SK-N-DZ (cell line): ENCODE data around the gene BHLHE23.

ENCODE experiments used
- DNase-seq: peaks from one replicate; pipeline ENCODE4 v3.0.0-alpha.2; 2015; ENCODE audit warnings: low spot score

BHLHE23 gene

DNA sequence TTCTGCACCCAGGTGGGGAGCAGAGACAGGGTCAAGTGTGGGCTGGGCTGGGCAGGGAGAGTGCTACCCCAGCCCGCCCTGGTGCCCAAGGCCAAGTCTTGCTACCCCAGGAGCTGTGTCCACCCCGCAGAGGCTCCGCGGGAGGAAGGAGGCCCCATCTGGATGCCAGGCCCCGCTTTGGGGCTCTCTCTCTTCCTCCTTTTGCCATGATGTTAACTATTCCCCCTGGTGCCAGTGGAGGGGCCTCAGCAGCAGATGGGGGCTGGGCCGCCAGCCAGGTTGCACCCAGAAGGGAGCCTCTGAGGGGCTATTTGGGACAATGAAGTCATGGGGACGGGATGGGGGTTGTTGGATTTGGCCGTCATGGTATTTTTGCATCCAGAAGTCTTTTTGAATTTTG lies 45.0 kb downstream of the BHLHE23 start:
- DNase-seq: no peak

DNA sequence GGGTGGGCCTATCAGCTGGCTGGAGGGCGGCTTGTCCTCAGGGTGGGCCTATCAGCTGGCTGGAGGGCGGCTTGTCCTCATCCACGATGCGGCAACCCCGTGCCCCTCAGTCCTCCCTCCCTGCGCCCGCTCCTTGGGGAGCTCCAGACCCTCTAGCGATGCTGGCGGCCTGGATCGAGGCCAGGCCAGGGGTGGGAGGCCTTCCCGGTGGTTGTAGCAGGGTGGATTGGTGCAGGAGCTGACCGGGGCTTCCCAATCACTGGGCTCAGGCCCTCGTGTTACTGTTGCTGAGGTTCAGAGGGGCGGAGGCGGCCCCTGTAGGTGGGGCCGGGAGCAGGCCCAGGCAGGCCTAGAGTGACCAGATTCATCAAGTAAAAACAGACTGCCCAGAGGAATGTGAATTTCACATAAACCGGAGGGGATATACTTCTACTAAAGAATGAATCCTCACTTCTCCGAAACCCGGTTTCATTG lies 45.4 kb downstream of the BHLHE23 start:
- DNase-seq: peak; percentile 94

GRCh38 chr20:62960446-62961309 lies 46.1 kb downstream of the BHLHE23 start:
- DNase-seq: peak; percentile 97

GRCh38 chr20:62959998-62960436 lies 46.7 kb downstream of the BHLHE23 start:
- no peak for DNase-seq

GRCh38 chr20:62959101-62959971 lies 47.4 kb downstream of the BHLHE23 start:
- no peak for DNase-seq

DNA sequence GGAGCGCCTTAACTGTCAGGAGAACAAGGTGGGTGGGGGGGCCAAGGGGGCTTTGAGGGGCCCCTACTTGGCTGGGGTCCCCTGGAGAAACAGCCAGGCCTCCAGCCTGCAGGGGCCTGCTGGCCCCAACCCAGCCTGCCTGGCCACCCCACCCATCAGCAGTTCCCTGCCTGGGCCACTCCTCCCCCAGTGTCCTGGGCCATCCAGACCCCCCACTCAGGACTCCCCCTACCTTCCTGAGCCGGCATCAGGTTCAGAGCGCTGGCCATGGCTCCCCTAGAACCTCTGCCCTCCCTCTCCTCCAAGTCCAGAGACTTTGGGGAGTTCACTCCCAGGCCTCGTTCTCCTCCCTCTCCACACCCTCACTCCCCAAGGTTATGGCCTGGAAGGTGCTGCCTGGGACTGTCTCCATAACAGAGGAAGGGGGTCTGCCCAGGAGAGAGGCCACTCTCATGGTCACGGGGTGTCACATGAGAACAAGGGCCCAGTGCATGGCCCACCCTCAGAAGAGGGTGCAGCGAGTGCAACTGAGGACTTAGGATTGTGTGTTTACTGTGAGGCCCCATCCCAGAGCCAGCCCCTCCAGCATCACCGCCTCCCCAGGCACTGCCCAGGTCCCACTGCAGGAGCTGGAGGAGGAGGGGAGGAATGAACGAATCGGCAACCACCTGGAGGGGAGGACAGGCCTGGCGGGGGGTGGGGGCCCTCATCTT lies 48.2 kb downstream of the BHLHE23 start:
- no peak for DNase-seq

- no peak for DNase-seq
These were observed 49.3 kb downstream of the BHLHE23 start for GRCh38 chr20:62957136-62958117.

DNA sequence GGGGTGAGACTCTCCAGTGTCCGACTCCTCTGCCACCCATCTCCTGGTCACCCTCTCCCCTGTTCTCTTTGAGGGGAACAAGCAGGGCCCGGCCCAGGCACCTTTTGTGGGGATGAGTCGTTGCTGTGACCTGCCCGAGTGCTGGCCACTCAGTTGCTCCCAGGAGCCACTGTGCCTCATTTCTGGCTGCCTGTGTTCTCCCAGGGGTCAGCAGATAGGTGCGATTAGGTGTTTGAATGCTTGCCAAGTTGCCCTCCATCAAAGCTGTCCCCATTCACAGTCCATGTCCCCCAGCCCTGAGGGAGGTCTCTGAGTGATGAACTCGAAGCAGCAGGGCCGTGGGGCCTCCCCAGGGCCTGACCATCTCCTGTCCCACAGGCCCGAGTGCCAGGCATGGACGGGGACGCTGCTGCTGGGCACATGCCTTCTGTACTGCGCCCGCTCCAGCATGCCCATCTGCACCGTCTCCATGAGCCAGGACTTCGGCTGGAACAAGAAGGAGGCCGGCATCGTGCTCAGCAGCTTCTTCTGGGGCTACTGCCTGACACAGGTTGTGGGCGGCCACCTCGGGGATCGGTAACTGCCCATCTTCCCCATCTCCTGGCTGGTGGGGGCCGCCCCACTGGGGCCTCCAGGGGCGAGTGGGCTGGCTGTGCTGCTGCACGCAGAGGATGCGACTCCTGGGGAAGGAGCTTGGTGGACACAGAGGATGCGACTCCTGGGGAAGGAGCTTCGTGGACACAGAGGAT lies 50.2 kb downstream of the BHLHE23 start:
- no peak for DNase-seq
